Measurements from ENCODE around the gene DUS2. TPM values are rescaled to one million over a fixed set of nuclear protein-coding genes. Genes with fewer than 3 reads are reported as not detected.
A peak's percentile ranks its signal among the peaks of the same experiment; 100 is the strongest.

DUS2 gene
- total RNA-seq, 1 donor from 2014 or later = 17.4 TPM

DNA sequence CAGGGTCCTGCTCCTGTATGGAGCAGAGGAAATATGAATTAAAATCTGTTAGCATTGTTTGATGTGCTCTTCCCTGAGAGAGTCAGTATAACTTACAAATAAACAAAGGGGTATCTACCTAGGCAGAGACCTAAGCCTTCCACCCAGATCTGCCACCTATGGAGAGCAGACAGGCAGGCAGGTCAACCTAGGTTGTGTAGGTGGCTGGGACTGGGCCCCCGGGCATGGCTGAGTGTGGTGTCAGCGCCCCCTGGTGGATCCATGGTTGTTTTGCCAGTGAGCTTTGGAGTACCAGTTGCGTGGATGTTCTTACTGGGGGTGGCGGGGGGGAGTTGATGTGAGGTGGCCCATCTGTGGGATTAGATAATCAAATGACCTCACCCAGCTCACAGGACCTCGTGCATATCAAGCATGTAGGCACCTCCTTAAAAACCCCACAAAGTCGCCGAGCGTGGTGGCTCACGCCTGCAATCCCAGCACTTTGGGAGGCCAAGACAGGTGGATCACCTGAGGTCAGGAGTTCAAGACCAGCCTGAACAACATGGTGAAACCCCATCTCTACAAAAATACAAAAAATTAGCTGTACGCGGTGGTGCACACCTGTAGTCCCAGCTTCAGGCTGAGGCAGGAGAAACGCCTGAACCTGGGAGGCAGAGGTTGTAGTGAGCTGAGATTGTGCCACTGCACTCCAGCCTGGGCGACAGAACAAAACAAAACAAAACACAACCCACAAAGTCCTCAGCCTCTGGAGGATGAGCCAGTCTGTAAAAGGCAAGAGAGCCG lies 17.6 kb downstream of the DUS2 start:
- no peak for DNase-seq (ENCODE audit: low spot score)

DNA sequence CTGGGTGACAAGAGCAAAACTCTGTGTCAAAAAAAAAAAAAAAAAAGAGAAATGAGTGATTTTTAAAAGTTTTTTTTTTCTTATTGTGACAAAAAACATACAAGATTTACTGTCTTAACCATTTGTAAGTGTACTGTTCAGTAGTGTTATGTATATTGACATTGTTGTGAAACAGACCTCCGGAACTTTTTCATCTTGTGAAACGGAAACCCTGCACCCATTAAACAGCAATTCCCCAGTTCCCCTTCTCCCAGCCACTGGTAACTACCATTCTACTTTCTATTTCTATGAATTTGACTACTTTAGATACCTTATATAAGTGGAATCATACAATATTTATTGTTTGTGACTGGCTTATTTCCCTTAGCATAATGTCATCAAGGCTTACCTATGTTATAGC lies 18.7 kb downstream of the DUS2 start:
- no peak for DNase-seq (ENCODE audit: low spot score)

DNA sequence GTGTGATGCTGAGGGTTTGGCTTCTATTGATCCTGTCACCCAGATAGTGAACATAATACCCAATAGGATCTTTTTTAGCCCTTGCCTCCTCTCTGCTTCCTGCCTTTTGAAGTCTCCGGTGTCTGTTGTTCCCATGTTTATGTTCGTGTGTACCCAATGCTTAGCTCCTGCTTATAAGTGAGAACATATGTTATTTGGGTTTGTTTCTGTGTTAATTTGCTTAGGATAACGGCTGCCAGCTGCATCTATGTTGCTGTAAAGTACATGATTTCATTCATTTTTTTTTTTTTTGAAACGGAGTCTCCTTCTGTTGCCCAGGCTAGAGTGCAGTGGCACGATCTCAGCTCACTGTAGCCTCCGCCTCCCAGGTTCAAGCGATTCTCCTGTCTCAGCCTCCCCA lies 23.0 kb downstream of the DUS2 start:
- DNase-seq (ENCODE audit: low spot score) = no peak

DNA sequence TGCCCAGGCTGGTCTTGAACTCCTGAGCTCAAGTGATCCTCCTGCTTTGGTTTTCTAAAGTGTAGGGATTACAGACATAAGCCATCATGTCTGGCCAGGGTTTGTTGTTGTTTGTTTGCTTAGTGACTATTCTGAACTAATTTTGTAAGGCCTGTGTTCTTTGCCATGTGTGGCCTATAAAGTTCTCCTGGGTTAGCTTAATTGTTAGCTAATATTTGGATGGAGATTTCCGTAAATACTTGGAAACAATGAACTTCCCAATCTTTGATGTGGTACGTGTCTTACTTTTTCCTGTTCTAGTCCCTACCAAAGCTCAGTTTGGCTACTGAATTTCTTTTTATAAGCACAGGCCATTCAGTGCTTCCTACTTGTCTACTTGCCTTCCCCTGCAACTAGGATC lies 24.9 kb downstream of the DUS2 start:
- DNase-seq (ENCODE audit: low spot score) = no peak

- no peak for DNase-seq (ENCODE audit: low spot score)
These were observed 26.4 kb downstream of the DUS2 start for GRCh38 chr16:68049449-68049848.

DNA sequence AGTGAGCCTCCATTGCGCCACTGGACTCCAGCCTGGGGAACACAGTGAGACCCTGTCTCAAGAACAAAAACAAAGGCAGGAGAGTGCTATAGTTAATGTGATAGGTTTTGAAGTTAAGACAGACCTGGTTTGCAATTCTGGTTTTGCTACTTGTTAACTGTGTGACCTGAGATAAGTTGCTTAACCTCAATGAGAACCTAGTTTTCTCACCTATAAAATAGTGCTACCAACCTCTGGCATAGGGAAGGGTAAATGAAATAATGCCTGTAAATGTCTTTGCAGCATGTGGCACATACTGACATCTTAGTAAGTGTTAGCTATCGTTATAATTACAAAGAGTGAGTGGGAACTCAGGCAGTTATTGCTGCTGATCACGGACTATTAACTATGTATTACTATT lies 32.3 kb downstream of the DUS2 start:
- DNase-seq (ENCODE audit: low spot score) = no peak

- no peak for DNase-seq (ENCODE audit: low spot score)
These were observed 36.7 kb downstream of the DUS2 start for GRCh38 chr16:68059804-68060203.

- DNase-seq (ENCODE audit: low spot score) = no peak
These were observed 38.3 kb downstream of the DUS2 start for GRCh38 chr16:68061396-68061795.

GRCh38 chr16:68062910-68063393 lies 39.9 kb downstream of the DUS2 start:
- DNase-seq (ENCODE audit: low spot score) = peak; percentile 51

DNA sequence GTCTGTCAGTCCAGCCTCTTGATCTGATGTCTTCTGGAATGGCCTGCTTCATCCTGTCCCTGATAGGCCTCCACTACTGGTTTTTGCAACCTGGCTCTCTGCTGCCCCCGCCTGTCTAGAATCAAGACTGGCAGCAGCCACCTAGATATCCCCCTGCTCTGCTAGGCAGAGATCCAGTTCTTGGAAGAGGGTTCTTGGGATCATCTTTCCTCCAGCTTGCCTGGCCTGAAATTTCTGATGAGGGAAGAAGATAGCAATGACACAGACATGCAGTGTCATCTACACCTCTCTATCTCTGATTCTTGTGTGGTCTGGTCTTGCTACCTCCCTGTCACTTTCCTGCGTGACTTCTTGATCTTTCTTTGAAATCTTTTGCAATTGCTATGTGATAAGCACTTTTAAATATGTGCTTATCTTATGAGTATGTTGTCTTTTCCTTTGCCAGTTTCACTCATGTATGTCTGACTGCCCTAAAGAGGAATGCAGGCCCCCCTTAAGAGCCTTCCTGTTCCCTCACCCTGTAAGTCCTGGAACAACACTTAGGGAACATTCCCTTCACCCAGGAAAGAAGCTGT lies 41.8 kb downstream of the DUS2 start:
- peak; percentile 89 for DNase-seq (ENCODE audit: low spot score)

DNA sequence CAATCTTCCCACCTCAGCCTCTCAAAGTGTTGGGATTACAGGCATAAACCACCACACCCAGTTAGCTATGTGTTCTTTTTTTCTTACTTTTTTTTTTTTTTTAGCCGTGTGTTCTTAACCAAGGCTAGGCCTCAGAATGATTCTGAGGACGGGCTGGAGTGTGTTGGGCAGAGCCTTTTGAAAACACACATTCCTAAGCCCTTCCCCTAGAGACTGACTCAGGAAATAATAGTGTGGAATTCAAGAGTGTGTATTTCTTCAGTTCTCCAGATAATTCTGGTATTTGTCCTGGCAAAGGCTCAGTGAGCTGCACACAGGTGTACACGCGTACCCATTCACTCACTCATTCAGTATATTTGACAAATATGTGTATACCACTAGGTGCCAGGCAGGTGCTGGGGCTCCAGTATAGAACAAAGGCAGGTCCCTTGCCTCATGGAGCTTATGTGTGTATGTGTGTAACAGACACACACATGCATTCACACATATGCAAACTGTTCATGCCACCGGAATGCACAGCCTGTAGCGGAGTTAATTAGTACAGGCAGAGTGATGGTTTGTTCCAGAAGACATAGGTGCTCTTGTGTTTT lies 42.7 kb downstream of the DUS2 start:
- DNase-seq (ENCODE audit: low spot score) = peak; percentile 41

DNA sequence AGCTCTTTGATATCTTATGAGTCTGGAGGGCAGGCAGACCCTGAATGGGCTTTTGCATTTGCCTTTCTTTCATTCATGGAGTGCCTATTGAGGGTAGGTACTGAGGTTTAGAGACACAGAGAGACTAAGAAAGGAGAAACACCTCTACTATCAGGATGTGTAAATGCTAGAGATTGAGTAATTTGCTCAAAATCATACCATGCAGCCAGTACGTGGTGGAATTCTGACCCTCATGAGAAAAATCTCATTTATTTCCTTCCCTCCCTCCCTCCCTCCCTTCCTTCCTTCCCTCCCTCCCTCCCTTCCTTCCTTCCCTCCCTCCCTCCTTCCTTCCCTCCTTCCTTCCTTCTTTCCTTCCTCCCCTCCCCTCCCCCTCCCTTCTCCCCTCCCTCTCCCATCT lies 43.7 kb downstream of the DUS2 start:
- DNase-seq (ENCODE audit: low spot score) = no peak

DNA sequence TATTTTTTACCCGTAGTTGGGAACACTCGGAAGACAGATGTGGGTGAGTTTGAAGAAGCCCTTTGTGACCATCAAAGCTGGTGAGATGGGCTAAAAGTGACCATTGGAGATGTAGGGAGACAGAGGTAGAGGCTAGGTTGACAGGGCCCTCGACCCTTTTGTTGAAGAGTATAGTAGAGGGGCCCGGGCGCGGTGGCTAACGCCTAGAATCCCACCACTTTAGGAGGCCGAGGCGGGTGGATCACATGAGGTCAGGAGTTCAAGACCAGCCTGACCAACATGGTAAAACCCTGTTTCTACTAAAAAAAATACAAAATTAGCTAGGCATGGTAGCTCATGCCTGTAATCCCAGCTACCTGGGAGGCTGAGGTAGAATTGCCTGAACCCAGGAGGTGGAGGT lies 45.8 kb downstream of the DUS2 start:
- no peak for DNase-seq (ENCODE audit: low spot score)

- peak; percentile 82 for DNase-seq (ENCODE audit: low spot score)
These were observed 46.6 kb downstream of the DUS2 start for GRCh38 chr16:68069511-68070248.

DNA sequence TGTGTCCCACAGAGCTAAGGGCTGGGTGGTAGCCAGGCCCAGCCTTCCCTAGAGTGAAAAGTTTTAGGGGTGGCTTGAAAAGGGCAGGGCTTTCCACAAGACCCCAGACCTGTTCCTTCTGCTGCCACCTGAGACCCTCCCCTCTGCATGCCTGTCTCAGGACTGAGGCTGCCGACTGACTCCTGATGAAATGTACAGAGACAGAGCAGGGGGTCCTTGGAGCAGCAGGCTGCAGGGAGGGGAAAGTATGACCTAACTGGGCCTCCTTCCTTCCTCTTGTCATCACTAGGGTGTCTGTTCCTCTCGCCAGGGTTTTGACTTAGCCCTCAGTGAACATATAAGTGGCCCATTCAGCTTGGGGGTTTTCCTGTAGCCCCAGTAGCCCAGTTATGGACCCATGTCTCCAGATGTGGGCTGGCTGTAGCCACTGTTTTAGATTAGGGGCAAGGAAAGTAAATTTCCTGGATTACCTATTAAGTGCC lies 47.2 kb downstream of the DUS2 start:
- DNase-seq (ENCODE audit: low spot score) = peak; percentile 41

GRCh38 chr16:68070806-68071517 lies 47.9 kb downstream of the DUS2 start:
- DNase-seq (ENCODE audit: low spot score) = peak; percentile 72

- no peak for DNase-seq (ENCODE audit: low spot score)
These were observed 48.4 kb downstream of the DUS2 start for GRCh38 chr16:68071518-68071901.

- DNase-seq (ENCODE audit: low spot score) = peak; percentile 89
These were observed 49.1 kb downstream of the DUS2 start for GRCh38 chr16:68072038-68072695.

GRCh38 chr16:68073902-68074760 lies 51.0 kb downstream of the DUS2 start:
- peak; percentile 65 for DNase-seq (ENCODE audit: low spot score)
